HFF-Myc (cell line): Measurements from ENCODE around the gene UPK2.

Source experiments
- DNase-seq: peaks from one replicate; pipeline ENCODE4 v3.0.0-alpha.2; 2011; ENCODE audit warnings: low read depth; ENCODE audit errors: extremely low read depth
- H3K4me3 ChIP-seq: replicated peaks from 2 replicates; pipeline ENCODE4 v1.5.1; 2011; ENCODE audit warnings: low read depth, mild to moderate bottlenecking, control low read depth, low read length
- CTCF ChIP-seq: IDR thresholded peaks from 2 replicates; pipeline ENCODE4 v1.5.1; 2012; ENCODE audit warnings: mild to moderate bottlenecking, low read depth, low read length, control low read depth; ENCODE audit errors: missing control alignments

UPK2 gene

GRCh38 chr11:118923721-118924587, 32.1 kb upstream of the UPK2 start:
- peak overlapping the region; percentile 98 for H3K4me3 ChIP-seq
- no peak for DNase-seq
- TF ChIP-seq CTCF, result no peak

GRCh38 chr11:118924591-118925585, 31.2 kb upstream of the UPK2 start:
- H3K4me3 ChIP-seq, result peak overlapping the region; percentile 98
- TF ChIP-seq CTCF, result no peak
- no peak for DNase-seq

GRCh38 chr11:118927554-118928100, 28.5 kb upstream of the UPK2 start:
- no peak overlapping the region for H3K4me3 ChIP-seq
- DNase-seq, result no peak
- TF ChIP-seq CTCF, result no peak

GRCh38 chr11:118928101-118928869, 27.8 kb upstream of the UPK2 start:
- DNase-seq, result peak; percentile 85
- H3K4me3 ChIP-seq, result peak overlapping the region; percentile 61
- peak; percentile 95 for TF ChIP-seq CTCF

GRCh38 chr11:118928870-118929500, 27.1 kb upstream of the UPK2 start:
- peak overlapping the region; percentile 61 for H3K4me3 ChIP-seq
- DNase-seq, result no peak
- TF ChIP-seq CTCF, result no peak
